CD14-positive monocyte (primary cell): ENCODE data around the gene LIFR. TPM values are rescaled to one million over a fixed set of nuclear protein-coding genes. Genes with fewer than 3 reads are reported as not detected.

Experiments
- DNase-seq, 3 donors: peaks; one replicate each; pipeline ENCODE4 v3.0.0-alpha.2; 2011 to 2022
- H2AFZ ChIP-seq: 2 replicates; pipeline ENCODE4 v1.6.0; 2012; ENCODE audit warnings: mild to moderate bottlenecking, low read depth, low read length, inconsistent platforms; ENCODE audit not compliant: insufficient read depth, poor library complexity, severe bottlenecking
- H3K27ac ChIP-seq, 2 donors: 1 replicate in 1 of 2; 2 replicates in 1 of 2; pipeline ENCODE4 v1.5.1; 2012 to 2013; ENCODE audit warnings: low read length in 2 of 2, control low read depth in 1 of 2, inconsistent platforms in 1 of 2, low read depth in 1 of 2, mild to moderate bottlenecking in 1 of 2
- H3K27me3 ChIP-seq, 2 donors: one replicate each; pipeline versions ENCODE4 v1.6.0 to v1.6.1; 2011 to 2013; ENCODE audit warnings: low read length in 2 of 2; ENCODE audit not compliant: control insufficient read depth in 2 of 2, insufficient read depth in 2 of 2
- H3K36me3 ChIP-seq, 2 donors: replicated peaks in 1 of 2; 1 replicate in 1 of 2; 2 replicates in 1 of 2; pipeline versions ENCODE4 v1.5.1 to v1.6.1; 2012 to 2013; ENCODE audit warnings: low read length in 2 of 2, control low read depth in 1 of 2, inconsistent platforms in 1 of 2, mild to moderate bottlenecking in 1 of 2; ENCODE audit not compliant: insufficient read depth in 2 of 2, control insufficient read depth in 1 of 2
- H3K4me1 ChIP-seq, 2 donors: 1 replicate in 1 of 2; 2 replicates in 1 of 2; pipeline versions ENCODE4 v1.5.1 to v1.6.1; 2012 to 2013; ENCODE audit warnings: low read length in 2 of 2, control low read depth in 1 of 2, inconsistent platforms in 1 of 2, mild to moderate bottlenecking in 1 of 2, moderate library complexity in 1 of 2; ENCODE audit not compliant: insufficient read depth in 2 of 2, control insufficient read depth in 1 of 2
- H3K4me2 ChIP-seq: replicated peaks from 2 replicates; pipeline ENCODE3; 2012; ENCODE audit warnings: low read length, moderate library complexity, mild to moderate bottlenecking; ENCODE audit not compliant: poor library complexity, severe bottlenecking; ENCODE audit errors: extremely low read depth
- H3K4me3 ChIP-seq, 3 experiments: fragments of 200-600 bp in 1 of 3; sonication (generic) in 1 of 3; replicated peaks in 1 of 3; 1 replicate in 2 of 3; 2 replicates in 1 of 3; pipeline ENCODE4 v1.5.1; 2011 to 2013; ENCODE audit warnings: low read length in 3 of 3, mild to moderate bottlenecking in 3 of 3, control low read depth in 2 of 3, low read depth in 2 of 3, inconsistent platforms in 1 of 3, moderate library complexity in 1 of 3
- H3K79me2 ChIP-seq: 2 replicates; pipeline ENCODE4 v1.6.0; 2012; ENCODE audit warnings: mild to moderate bottlenecking, control low read depth, inconsistent platforms, low read length, moderate library complexity; ENCODE audit not compliant: insufficient read depth
- H3K9ac ChIP-seq: 2 replicates; pipeline ENCODE4 v1.6.0; 2017; ENCODE audit warnings: low read length, mild to moderate bottlenecking; ENCODE audit not compliant: insufficient read depth, poor library complexity, severe bottlenecking
- H3K9me3 ChIP-seq, 2 donors: replicated peaks in 1 of 2; 1 replicate in 1 of 2; 2 replicates in 1 of 2; pipeline versions ENCODE4 v1.5.1 to v1.6.1; 2012 to 2013; ENCODE audit warnings: low read length in 2 of 2, control low read depth in 1 of 2; ENCODE audit not compliant: control insufficient read depth in 1 of 2, insufficient read depth in 1 of 2
- H4K20me1 ChIP-seq: 2 replicates; pipeline ENCODE4 v1.6.0; 2012; ENCODE audit warnings: mild to moderate bottlenecking, low read length, control low read depth, moderate library complexity; ENCODE audit not compliant: insufficient read depth
- H3K27ac Mint-ChIP-seq, 7 donors: one replicate each; pipeline ENCODE4 v1.8.0; 2020; ENCODE audit warnings: mild to moderate bottlenecking in 7 of 7, mixed read lengths in 7 of 7, moderate library complexity in 6 of 7, inconsistent platforms in 2 of 7
- H3K27me3 Mint-ChIP-seq, 3 donors: one replicate each; pipeline ENCODE4 v1.8.0; 2021 to 2022; ENCODE audit warnings: low read depth in 3 of 3, mild to moderate bottlenecking in 3 of 3, mixed read lengths in 3 of 3, moderate library complexity in 3 of 3, inconsistent platforms in 1 of 3
- H3K36me3 Mint-ChIP-seq, 2 donors: one replicate each; pipeline ENCODE4 v1.8.0; 2020; ENCODE audit warnings: mixed read lengths in 2 of 2, inconsistent platforms in 1 of 2, mild to moderate bottlenecking in 1 of 2
- H3K4me1 Mint-ChIP-seq: one replicate; pipeline ENCODE4 v1.8.0; 2020; ENCODE audit warnings: mild to moderate bottlenecking, mixed read lengths
- H3K4me3 Mint-ChIP-seq, 2 donors: one replicate each; pipeline ENCODE4 v1.8.0; 2020; ENCODE audit warnings: mild to moderate bottlenecking in 2 of 2, mixed read lengths in 2 of 2, moderate library complexity in 1 of 2
- H3K9me3 Mint-ChIP-seq, 7 donors: one replicate each; pipeline ENCODE4 v1.8.0; 2020 to 2022; ENCODE audit warnings: mixed read lengths in 7 of 7, mild to moderate bottlenecking in 6 of 7, moderate library complexity in 6 of 7, inconsistent platforms in 2 of 7
- WGBS: methylation state at CpG from one replicate; pipeline ENCODE4 v1.1.5; 2013; ENCODE audit warnings: missing lambda C conversion rate; ENCODE audit not compliant: insufficient coverage; 5-methylcytosine and 5-hydroxymethylcytosine counted together
- intact Hi-C, 2 donors: fragments of 100-400 bp; cut with micrococcal nuclease; formaldehyde crosslinking; loops; one replicate each; pipeline versions ENCODE4 v1.15.0 to v1.15.1; 2023
- polyA plus RNA-seq, 3 donors: library from polyadenylated mRNA; depleted of rRNA in 1 of 3; unstranded in 2 of 3; stranded (reverse) in 1 of 3; fragments of 300-500 nt in 2 of 3; fragments of >200 nt in 1 of 3; fragmentation: Illumina TruSeq in 2 of 3; gene quantifications; 1 replicate in 2 of 3; 2 replicates in 1 of 3; pipeline ENCODE4 v1.2.3, GENCODE V29; 2012 to 2021
- TF ChIP-seq, protein P1 (sequence below): fragments of 200-600 bp; IDR thresholded peaks from one replicate; pipeline ENCODE4 v1.8.0; 2022; ENCODE audit warnings: antibody characterized with exemption, mild to moderate bottlenecking

Gene LIFR
- polyA plus RNA-seq, 3 donors: not detected

DNA sequence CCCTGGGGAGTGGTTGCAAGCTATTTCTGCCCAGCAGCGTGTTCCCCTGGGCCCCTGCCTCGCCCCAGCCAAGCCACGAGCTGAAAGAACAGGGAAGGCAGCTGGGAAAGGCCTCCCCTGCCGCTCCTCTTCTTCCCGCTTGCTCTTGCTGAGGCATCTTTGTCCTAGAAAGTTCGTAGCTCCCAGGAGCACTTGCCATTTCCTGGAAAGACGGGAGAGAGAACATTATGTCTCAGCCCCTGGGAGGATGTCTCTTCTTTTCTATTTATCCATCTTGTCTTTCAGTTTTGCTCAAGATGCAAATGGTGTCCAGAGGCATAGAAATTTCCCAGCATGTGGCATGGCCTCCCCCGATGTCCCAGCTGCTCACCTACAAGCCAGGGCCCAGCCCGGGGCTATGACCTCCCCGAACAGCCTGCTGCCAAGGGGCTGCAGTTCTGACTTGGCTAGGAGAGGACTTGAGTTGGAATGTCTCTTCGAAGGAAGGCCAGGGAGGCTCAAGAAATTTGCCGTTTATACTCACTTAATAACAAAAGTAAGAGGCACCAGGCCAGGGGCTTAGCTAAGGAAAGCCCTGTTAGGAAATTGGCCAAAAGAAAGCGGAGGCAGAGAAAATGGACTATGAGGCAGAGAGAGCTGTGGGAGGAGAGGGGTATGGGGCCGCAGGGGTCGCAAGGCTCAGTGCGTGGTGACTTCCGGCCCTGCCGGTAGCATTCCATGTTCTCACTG is 87.3 kb downstream of the LIFR start:
- Histone ChIP-seq H3K9me3 (peaks cover 7 to 31% of the 10 kb centered on the region in 2 donors), H4K20me1 (no peaks in the 10 kb centered on the region), H3K4me1 (no peaks in the 10 kb centered on the region), H3K36me3 (no peaks in the 10 kb centered on the region), H2AFZ (no peak overlapping the region), H3K27me3 (peaks cover 74 to 100% of the 10 kb centered on the region in 2 donors), H3K4me3 (no peak overlapping the region), H3K27ac (no peak overlapping the region), H3K9ac (no peak overlapping the region), H3K4me2 (no peak overlapping the region), H3K79me2 (no peaks in the 10 kb centered on the region)
- H3K4me1 Mint-ChIP-seq: no peaks in the 10 kb centered on the region
- intact Hi-C loops: no loop called here
- H3K36me3 Mint-ChIP-seq: no peaks in the 10 kb centered on the region
- DNase-seq: no peak
- H3K4me3 Mint-ChIP-seq: peak overlapping the region in 1 of 2 donors; percentile 61
- TF ChIP-seq, protein P1, sequence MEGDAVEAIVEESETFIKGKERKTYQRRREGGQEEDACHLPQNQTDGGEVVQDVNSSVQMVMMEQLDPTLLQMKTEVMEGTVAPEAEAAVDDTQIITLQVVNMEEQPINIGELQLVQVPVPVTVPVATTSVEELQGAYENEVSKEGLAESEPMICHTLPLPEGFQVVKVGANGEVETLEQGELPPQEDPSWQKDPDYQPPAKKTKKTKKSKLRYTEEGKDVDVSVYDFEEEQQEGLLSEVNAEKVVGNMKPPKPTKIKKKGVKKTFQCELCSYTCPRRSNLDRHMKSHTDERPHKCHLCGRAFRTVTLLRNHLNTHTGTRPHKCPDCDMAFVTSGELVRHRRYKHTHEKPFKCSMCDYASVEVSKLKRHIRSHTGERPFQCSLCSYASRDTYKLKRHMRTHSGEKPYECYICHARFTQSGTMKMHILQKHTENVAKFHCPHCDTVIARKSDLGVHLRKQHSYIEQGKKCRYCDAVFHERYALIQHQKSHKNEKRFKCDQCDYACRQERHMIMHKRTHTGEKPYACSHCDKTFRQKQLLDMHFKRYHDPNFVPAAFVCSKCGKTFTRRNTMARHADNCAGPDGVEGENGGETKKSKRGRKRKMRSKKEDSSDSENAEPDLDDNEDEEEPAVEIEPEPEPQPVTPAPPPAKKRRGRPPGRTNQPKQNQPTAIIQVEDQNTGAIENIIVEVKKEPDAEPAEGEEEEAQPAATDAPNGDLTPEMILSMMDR: no peak
- no peak overlapping the region for H3K27ac Mint-ChIP-seq
- peaks cover 30 to 59% (median 30%) of the 10 kb centered on the region in 3 donors for H3K27me3 Mint-ChIP-seq
- 84% methylated on average over 15 of the region's 18 CpGs for WGBS
- peaks cover 0 to 15% (median 3%) of the 10 kb centered on the region in 7 donors for H3K9me3 Mint-ChIP-seq

DNA sequence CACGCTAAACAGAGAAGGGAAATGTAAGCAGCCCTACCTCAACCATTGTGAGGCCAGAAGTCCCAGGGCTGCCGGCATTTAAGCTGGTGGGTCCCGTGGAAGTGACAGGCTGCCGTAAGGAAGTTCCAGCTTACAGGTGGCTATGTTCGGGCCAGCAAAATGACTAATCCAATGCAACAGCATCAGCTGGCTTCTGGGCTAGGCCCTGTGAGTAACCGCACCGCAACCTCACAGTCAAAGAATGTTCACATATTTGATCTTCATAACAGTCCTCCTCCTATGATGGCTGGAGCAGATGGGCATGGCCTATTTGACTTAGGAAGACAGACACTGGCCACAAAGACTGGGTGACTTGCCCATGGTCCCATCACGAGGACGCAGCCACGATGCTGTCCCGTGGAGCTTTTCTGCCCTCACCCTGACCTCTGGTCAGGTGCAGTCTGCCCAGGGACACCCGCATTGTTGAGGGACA is 88.2 kb downstream of the LIFR start:
- no peak for DNase-seq
- peaks cover 0 to 15% (median 3%) of the 10 kb centered on the region in 7 donors for H3K9me3 Mint-ChIP-seq
- Histone ChIP-seq H2AFZ (no peak overlapping the region), H4K20me1 (no peaks in the 10 kb centered on the region), H3K9ac (no peak overlapping the region), H3K4me1 (no peaks in the 10 kb centered on the region), H3K36me3 (no peaks in the 10 kb centered on the region), H3K27me3 (peaks cover 75 to 100% of the 10 kb centered on the region in 2 donors), H3K4me2 (no peak overlapping the region), H3K79me2 (no peaks in the 10 kb centered on the region), H3K4me3 (no peak overlapping the region), H3K27ac (no peak overlapping the region), H3K9me3 (peaks cover 7 to 39% of the 10 kb centered on the region in 2 donors)
- H3K36me3 Mint-ChIP-seq: no peaks in the 10 kb centered on the region
- H3K27me3 Mint-ChIP-seq: peaks cover 22 to 50% (median 22%) of the 10 kb centered on the region in 3 donors
- H3K4me3 Mint-ChIP-seq: peak overlapping the region in 1 of 2 donors; percentile 63
- TF ChIP-seq, protein P1: no peak
- intact Hi-C loops: no loop called here
- no peak overlapping the region for H3K27ac Mint-ChIP-seq
- no peaks in the 10 kb centered on the region for H3K4me1 Mint-ChIP-seq
- 87% methylated on average over 9 of the region's 12 CpGs for WGBS
